Bronchial epithelial cell (primary cell): Measurements from ENCODE around the gene PSEN1. TPM values are rescaled to one million over a fixed set of nuclear protein-coding genes. Genes with fewer than 3 reads are reported as not detected.
A peak's percentile ranks its signal among the peaks of the same experiment; 100 is the strongest.

ENCODE experiments used
- DNase-seq: peaks from one replicate; pipeline ENCODE4 v3.0.0-alpha.2; 2010; ENCODE audit warnings: low read depth
- FAIRE-seq: peaks from 2 replicates; lab custom pipeline; 2011; peaks lifted over from hg19 to GRCh38; lab: Jason Lieb, UNC
- H3K27me3 ChIP-seq: 2 replicates; pipeline ENCODE4 v1.5.1; 2011; ENCODE audit warnings: low read length; ENCODE audit not compliant: control insufficient read depth, insufficient read depth
- H3K36me3 ChIP-seq: 2 replicates; pipeline ENCODE4 v1.5.1; 2011; ENCODE audit warnings: low read length; ENCODE audit not compliant: control insufficient read depth, insufficient read depth
- H3K4me3 ChIP-seq: 2 replicates; pipeline ENCODE4 v1.5.1; 2011; ENCODE audit warnings: mild to moderate bottlenecking, low read depth, low read length, control low read depth
- total RNA-seq: library from RNA; depleted of rRNA; stranded (reverse); fragments of >200 nt; gene quantifications from 2 replicates; pipeline ENCODE4 v1.2.1, GENCODE V29; 2014
- TF ChIP-seq, protein P1 (sequence below): IDR thresholded peaks from 2 replicates; pipeline ENCODE4 v1.5.1; 2011; ENCODE audit warnings: mild to moderate bottlenecking, moderate library complexity, low read length, control low read depth, inconsistent platforms; ENCODE audit not compliant: insufficient read depth, severe bottlenecking

PSEN1 gene
- total RNA-seq, 1 donor from 2014 or later = 86.1 TPM

DNA sequence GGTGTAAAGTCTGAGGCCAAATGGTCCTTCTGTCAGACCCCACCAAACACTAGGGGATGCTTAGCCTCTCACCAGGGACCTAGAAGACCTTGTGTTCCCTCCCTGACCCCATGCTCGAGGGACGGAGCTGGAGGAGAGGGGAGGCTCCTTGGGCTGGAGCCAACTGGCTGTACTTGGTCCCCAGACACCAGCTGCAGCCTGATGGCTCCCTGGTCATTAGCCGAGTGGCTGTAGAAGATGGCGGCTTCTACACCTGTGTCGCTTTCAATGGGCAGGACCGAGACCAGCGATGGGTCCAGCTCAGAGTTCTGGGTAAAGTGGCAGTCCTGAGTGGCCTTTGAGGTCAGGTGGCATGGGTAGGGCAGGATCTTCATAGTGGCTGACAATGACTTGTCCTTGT lies 130.0 kb downstream of the PSEN1 start:
- TF ChIP-seq, protein P1, sequence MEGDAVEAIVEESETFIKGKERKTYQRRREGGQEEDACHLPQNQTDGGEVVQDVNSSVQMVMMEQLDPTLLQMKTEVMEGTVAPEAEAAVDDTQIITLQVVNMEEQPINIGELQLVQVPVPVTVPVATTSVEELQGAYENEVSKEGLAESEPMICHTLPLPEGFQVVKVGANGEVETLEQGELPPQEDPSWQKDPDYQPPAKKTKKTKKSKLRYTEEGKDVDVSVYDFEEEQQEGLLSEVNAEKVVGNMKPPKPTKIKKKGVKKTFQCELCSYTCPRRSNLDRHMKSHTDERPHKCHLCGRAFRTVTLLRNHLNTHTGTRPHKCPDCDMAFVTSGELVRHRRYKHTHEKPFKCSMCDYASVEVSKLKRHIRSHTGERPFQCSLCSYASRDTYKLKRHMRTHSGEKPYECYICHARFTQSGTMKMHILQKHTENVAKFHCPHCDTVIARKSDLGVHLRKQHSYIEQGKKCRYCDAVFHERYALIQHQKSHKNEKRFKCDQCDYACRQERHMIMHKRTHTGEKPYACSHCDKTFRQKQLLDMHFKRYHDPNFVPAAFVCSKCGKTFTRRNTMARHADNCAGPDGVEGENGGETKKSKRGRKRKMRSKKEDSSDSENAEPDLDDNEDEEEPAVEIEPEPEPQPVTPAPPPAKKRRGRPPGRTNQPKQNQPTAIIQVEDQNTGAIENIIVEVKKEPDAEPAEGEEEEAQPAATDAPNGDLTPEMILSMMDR = no peak
- DNase-seq (no peak), FAIRE-seq (no peak)
- Histone ChIP-seq H3K4me3 (no peak overlapping the region), H3K36me3 (peaks cover 5% of the 10 kb centered on the region), H3K27me3 (no peaks in the 10 kb centered on the region)

DNA sequence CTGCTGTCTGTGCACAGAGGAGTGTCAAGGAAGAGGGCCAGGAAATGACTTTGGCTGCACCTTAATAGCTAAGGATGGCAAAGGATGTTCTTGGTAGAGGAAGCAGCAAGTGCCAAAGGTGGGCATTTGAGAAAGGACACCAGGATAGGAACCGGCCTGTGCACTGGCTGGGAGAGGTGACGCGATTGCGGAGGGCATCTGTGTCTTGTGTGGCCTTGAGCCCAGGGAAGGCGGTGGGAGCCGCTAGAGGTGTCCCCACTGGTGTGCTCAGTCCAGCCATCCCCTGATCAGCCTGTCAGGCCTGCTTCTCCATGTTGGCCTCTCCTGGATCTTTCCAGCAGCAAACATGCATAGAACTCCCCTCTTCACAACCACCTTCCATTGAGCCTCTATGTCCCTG lies 131.2 kb downstream of the PSEN1 start:
- Histone ChIP-seq H3K4me3 (no peak overlapping the region), H3K27me3 (no peaks in the 10 kb centered on the region), H3K36me3 (peaks cover 5% of the 10 kb centered on the region)
- TF ChIP-seq, protein P1 = no peak
- DNase-seq = no peak
- FAIRE-seq = no peak

- FAIRE-seq (no peak), DNase-seq (peak; percentile 23)
- Histone ChIP-seq H3K4me3 (peak overlapping the region; percentile 29), H3K27me3 (no peaks in the 10 kb centered on the region), H3K36me3 (peaks cover 7% of the 10 kb centered on the region)
- TF ChIP-seq, protein P1 = no peak
These were observed 133.6 kb downstream of the PSEN1 start for GRCh38 chr14:73269729-73270531.

DNA sequence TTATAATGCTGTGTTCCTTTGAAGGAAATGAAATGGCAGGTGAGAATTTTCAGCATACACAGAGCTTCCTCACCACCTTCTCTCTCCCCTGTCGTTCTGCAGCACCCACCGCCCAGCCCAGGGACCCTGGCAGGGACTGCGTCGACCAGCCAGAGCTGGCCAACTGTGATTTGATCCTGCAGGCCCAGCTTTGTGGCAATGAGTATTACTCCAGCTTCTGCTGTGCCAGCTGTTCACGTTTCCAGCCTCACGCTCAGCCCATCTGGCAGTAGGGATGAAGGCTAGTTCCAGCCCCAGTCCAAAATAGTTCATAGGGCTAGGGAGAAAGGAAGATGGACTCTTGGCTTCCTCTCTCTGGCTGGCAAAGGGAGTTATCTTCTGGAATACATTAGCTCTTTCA lies 136.1 kb downstream of the PSEN1 start:
- TF ChIP-seq, protein P1 = no peak
- peaks cover 16% of the 10 kb centered on the region for H3K36me3 ChIP-seq
- DNase-seq = no peak
- no peak overlapping the region for H3K4me3 ChIP-seq
- H3K27me3 ChIP-seq = no peaks in the 10 kb centered on the region
- no peak for FAIRE-seq

Other genes with a start within 250 kb of the PSEN1 start
- gene DPF3, start 242.4 kb upstream of the PSEN1 start, total RNA-seq = 0.13 TPM in 1 of 2 replicates, not detected in the other
- gene DCAF4, start 210.0 kb upstream of the PSEN1 start, total RNA-seq = 8.7 and 14.0 TPM in 2 replicates
- 11.3 and 13.6 TPM in 2 replicates for gene ZFYVE1, start 109.4 kb upstream of the PSEN1 start, total RNA-seq
- gene RBM25, start 78.0 kb upstream of the PSEN1 start, total RNA-seq = 20.5 and 31.2 TPM in 2 replicates
- 3.4 and 6.0 TPM in 2 replicates for gene PAPLN, start 101.0 kb downstream of the PSEN1 start, total RNA-seq